Activated naive CD8-positive, alpha-beta T cell treated with anti-CD3 and anti-CD28 coated beads, Interleukin-2, amount 10 ng/mL, durations not matched to agents 7 days and 5 days (primary cell): Measurements from ENCODE around the gene SPINK8. TPM values are rescaled to one million over a fixed set of nuclear protein-coding genes. Genes with fewer than 3 reads are reported as not detected.
A peak's percentile ranks its signal among the peaks of the same experiment; 100 is the strongest.
"Not testable (repeated sequence)": the region's sequence is repeated elsewhere in the genome, so short reads cannot be mapped to it uniquely, and the experiment has no call there.

Experiments used
- ATAC-seq: fragments of 150-1000 bp; cut with Tn5 transposase; one replicate; pipeline ENCODE4 v1.10.0; 2021; ENCODE audit warnings: low read depth, moderate library complexity
- POLR2A ChIA-PET: fragments of 350-600 bp; sonication (Branson Sonifier 250); formaldehyde crosslinking; loops from one replicate; lab custom pipeline; 2021; ENCODE audit warnings: antibody characterized with exemption; lab: Charles Lee
- DNase-seq: peaks from one replicate; pipeline ENCODE4 v3.0.0; 2021
- H3K27ac Mint-ChIP-seq: one replicate; pipeline ENCODE4 v1.8.0; 2022; ENCODE audit warnings: mild to moderate bottlenecking, mixed read lengths
- H3K27me3 Mint-ChIP-seq: one replicate; pipeline ENCODE4 v1.8.0; 2022; ENCODE audit warnings: mild to moderate bottlenecking, moderate library complexity, mixed read lengths
- H3K36me3 Mint-ChIP-seq: one replicate; pipeline ENCODE4 v1.8.0; 2021; ENCODE audit warnings: mild to moderate bottlenecking, mixed read lengths
- H3K4me1 Mint-ChIP-seq: one replicate; pipeline ENCODE4 v1.8.0; 2021; ENCODE audit warnings: mixed read lengths
- H3K4me3 Mint-ChIP-seq: one replicate; pipeline ENCODE4 v1.8.0; 2022; ENCODE audit warnings: mild to moderate bottlenecking, moderate library complexity, mixed read lengths
- H3K9me3 Mint-ChIP-seq: one replicate; pipeline ENCODE4 v1.8.0; 2021; ENCODE audit warnings: mixed read lengths
- total RNA-seq, 2 experiments: library from RNA; stranded (reverse); gene quantifications; one replicate each; pipeline ENCODE4 v1.2.3, GENCODE V29; 2021

The SPINK8 gene
- total RNA-seq, 2 experiments from 2014 or later = not detected

DNA sequence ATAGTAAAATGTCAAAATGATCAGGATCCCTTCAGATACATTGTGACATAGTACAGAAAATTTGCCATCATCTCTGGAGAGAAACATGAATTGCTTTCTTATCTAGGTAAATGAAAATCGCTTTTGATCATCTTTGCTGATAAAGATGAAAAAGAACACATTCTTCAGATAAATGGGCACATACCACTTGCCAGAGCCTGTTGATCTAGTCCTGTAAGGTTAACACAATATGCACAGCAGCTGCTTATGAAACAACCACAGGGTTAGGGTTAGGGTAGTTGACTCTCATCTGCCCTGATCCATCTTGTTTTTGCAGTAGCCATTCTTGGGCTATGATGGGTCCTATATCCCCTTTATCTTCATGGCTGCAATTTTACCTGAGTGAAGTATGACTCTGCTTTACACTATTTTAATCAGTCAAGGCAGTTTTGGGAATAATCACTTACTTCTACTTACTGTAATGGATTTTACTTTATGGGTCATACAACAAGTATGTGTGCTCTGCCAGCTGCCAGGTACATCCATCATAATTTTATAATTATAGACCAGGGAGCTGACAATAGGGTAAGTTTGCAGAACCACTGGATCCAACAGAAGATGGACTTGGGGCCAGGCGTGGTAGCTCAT is 12.6 kb upstream of the SPINK8 start:
- Mint-ChIP-seq H3K27ac (no peak overlapping the region), H3K4me3 (no peak overlapping the region), H3K27me3 (peaks cover 12% of the 10 kb centered on the region), H3K4me1 (no peaks in the 10 kb centered on the region), H3K36me3 (no peaks in the 10 kb centered on the region), H3K9me3 (no peaks in the 10 kb centered on the region)
- ATAC-seq (no peak), DNase-seq (no peak)
- POLR2A ChIA-PET = interaction anchor here (0.7 kb wide), 1 partner anchor 647 kb away, joined by 3 read pairs; no protein-coding TSS in a partner anchor

DNA sequence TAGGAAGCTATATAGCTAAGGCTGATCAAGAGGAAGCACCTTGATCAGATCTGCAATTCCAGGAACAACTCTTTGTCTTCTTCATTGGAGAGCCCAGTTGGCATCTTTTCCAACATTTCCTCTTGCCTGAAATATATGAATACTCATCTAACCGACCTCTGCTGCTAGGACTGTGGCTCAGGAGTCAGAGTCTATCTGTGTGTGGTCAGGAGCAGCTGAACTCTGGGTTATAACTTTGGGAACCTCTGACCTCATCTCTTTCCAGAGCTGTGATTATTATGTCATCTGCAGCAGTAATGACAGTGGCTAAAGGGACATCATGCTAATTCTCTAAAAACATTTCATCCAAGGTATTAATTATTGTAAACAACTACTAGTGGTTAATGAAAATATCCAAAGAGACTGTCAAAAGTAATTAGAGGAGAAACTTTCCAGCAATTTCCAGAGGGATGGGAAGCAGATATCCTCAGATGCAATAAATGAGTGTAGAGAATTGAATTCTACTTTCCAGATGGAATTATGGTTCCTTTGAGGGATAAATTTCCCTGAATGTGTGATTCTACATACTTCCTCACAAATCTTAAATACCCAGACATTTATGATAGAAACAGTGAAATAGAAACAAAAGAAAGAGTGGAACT is 11.5 kb upstream of the SPINK8 start:
- Mint-ChIP-seq H3K36me3 (no peaks in the 10 kb centered on the region), H3K4me1 (no peaks in the 10 kb centered on the region), H3K9me3 (no peaks in the 10 kb centered on the region), H3K27me3 (peaks cover 12% of the 10 kb centered on the region), H3K4me3 (no peak overlapping the region), H3K27ac (no peak overlapping the region)
- DNase-seq (no peak), ATAC-seq (no peak)
- POLR2A ChIA-PET = no interaction called here

- Mint-ChIP-seq H3K36me3 (no peaks in the 10 kb centered on the region), H3K27me3 (peaks cover 12% of the 10 kb centered on the region)
- POLR2A ChIA-PET = no interaction called here
Observed at GRCh38 chr3:48343432-48343831, 10.0 kb upstream of the SPINK8 start.

DNA sequence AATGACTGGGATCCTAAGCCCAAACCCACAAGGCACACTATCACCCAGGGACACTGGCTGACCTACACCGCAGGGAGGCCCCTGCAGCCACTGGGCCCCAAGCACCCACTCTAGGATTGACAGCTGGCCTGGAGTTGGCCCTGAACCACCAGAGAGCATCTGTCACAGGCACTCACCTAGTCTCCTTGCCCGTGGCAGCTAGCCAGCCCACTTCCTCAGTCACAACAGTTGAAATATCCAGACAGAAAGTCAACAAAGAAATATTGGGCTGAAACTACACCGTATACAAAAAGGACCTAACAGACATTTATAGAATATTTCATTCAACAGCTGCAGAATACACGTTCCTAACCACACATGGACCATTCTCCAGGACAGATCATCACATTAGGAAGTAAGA is 5.2 kb upstream of the SPINK8 start:
- Mint-ChIP-seq H3K9me3 (no peaks in the 10 kb centered on the region), H3K4me3 (no peak overlapping the region), H3K27ac (no peak overlapping the region), H3K36me3 (no peaks in the 10 kb centered on the region), H3K4me1 (no peaks in the 10 kb centered on the region), H3K27me3 (peaks cover 22% of the 10 kb centered on the region)
- POLR2A ChIA-PET = no interaction called here
- ATAC-seq = no peak
- no peak for DNase-seq

More at GRCh38 chr3:48343432-48343831, 10.0 kb upstream of the SPINK8 start:
- H3K27ac Mint-ChIP-seq = no peak overlapping the region
- no peaks in the 10 kb centered on the region for H3K9me3 Mint-ChIP-seq
- no peak overlapping the region for H3K4me3 Mint-ChIP-seq
- DNase-seq = no peak
- no peaks in the 10 kb centered on the region for H3K4me1 Mint-ChIP-seq
- no peak for ATAC-seq

- peaks cover 31% of the 10 kb centered on the region for H3K27me3 Mint-ChIP-seq
- ATAC-seq, H3K9me3 Mint-ChIP-seq, H3K27ac Mint-ChIP-seq, H3K36me3 Mint-ChIP-seq, POLR2A ChIA-PET, DNase-seq, H3K4me3 Mint-ChIP-seq, H3K4me1 Mint-ChIP-seq: not testable (repeated sequence)
Observed at GRCh38 chr3:48337536-48337935, 4.1 kb upstream of the SPINK8 start.

DNA sequence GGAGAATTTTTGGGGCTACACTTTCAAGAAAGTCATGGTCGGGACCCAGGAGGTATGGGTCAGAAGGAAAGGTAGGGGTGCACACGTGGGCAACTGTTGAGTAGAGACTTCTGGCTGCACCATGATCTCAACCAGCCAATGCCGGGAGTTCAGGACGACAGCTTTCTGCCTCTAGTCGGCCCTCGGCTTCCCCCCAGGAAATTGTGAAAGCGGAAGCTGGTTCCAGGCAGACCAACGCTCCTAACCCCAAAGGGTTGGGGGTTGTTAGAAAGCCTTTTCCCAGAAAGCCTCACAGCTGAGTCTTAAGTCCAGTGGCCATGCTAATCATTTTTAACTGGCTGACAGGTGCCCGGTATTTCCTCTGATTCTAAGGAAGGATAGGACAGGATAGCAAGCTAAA is 1.8 kb upstream of the SPINK8 start:
- ATAC-seq, H3K4me3 Mint-ChIP-seq: not testable (repeated sequence)

DNA sequence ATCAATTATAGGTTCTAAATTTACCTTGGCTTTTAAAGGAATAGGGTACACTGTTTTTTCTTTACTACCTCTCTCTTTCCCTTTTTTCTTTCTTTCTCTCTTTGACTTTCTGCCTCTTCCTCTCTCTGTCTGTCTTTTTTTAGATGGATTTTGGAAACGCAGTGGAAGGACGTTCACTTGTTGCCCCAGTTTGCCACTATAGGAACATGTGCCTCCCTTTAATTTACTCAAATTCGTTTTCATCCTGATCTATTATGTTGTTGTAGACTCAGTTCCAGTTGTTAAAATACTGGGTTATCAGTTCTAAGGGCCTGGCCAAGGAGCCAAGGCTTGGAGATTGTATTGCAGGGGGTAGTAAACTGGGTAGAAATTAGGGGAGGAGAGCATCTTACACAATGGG is 1.1 kb upstream of the SPINK8 start:
- POLR2A ChIA-PET = no interaction called here
- Mint-ChIP-seq H3K27ac (no peak overlapping the region), H3K36me3 (no peaks in the 10 kb centered on the region), H3K4me1 (no peaks in the 10 kb centered on the region), H3K9me3 (no peaks in the 10 kb centered on the region), H3K4me3 (no peak overlapping the region), H3K27me3 (peaks cover 34% of the 10 kb centered on the region)
- no peak for DNase-seq
- ATAC-seq = no peak

More for the DNA sequence above, 1.8 kb upstream of the SPINK8 start:
- H3K4me1 Mint-ChIP-seq, H3K27ac Mint-ChIP-seq, POLR2A ChIA-PET, DNase-seq, H3K9me3 Mint-ChIP-seq, H3K36me3 Mint-ChIP-seq: not testable (repeated sequence)
- peaks cover 31% of the 10 kb centered on the region for H3K27me3 Mint-ChIP-seq

DNA sequence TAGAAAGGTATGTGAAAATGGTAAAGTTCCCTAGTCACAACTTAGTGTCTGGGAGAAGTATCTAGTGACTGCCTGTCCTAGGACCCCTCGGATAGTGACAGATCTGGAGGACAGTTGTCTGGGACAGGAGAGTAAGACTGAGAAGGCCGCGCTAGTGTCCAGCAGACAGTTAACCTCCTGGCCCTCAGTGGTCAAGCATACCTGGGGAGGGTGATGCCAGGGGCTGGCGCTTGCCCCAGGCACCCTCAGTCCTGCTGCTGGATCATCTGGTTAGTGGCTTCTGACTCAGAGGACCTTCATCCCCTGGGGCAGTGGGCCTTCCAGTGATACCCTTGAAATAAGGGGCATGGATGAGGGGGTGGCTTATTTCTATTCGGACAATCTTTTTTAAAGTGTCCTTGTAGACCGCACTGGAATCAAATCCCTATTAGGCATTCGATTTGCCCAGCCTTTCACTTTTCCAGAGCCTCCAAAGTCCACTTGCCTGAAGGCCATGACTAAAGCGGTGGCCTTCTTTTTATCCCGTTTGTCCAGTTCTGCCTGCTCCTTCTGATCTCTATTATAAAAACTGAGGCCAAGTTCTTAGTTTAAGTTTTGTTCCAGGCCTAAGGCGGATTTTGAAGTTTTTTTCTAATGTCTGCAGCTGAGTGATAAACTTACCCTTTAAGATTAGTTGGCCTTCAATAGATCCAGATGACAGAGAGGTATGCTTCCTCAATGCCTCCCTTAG is 1.6 kb downstream of the SPINK8 start:
- POLR2A ChIA-PET, ATAC-seq, H3K27ac Mint-ChIP-seq, H3K4me1 Mint-ChIP-seq, DNase-seq, H3K4me3 Mint-ChIP-seq, H3K36me3 Mint-ChIP-seq, H3K9me3 Mint-ChIP-seq: not testable (repeated sequence)
- peaks cover 37% of the 10 kb centered on the region for H3K27me3 Mint-ChIP-seq

- Mint-ChIP-seq H3K36me3 (peaks cover 2% of the 10 kb centered on the region), H3K4me3 (peak overlapping the region; percentile 13), H3K9me3 (peaks cover 4% of the 10 kb centered on the region), H3K27me3 (peaks cover 9% of the 10 kb centered on the region), H3K27ac (peak overlapping the region; percentile 83), H3K4me1 (peaks cover 8% of the 10 kb centered on the region)
- no peak for DNase-seq
- POLR2A ChIA-PET = interaction anchor here (1.5 kb wide), 1 partner anchor 20 kb away, joined by 4 read pairs; the partner anchor contains the start of gene NME6
- peak; percentile 67 for ATAC-seq
Observed at GRCh38 chr3:48320996-48321395, 12.5 kb downstream of the SPINK8 start.

GRCh38 chr3:48318713-48319468 is 14.6 kb downstream of the SPINK8 start:
- H3K9me3 Mint-ChIP-seq = peaks cover 10% of the 10 kb centered on the region
- ATAC-seq (no peak), DNase-seq (no peak)
- no peak overlapping the region for H3K4me3 Mint-ChIP-seq
- no peaks in the 10 kb centered on the region for H3K36me3 Mint-ChIP-seq
- peaks cover 8% of the 10 kb centered on the region for H3K4me1 Mint-ChIP-seq
- POLR2A ChIA-PET = interaction anchor here (1.6 kb wide), 1 partner anchor 18 kb away, joined by 5 read pairs; the partner anchor contains the start of gene NME6
- no peak overlapping the region for H3K27ac Mint-ChIP-seq
- peaks cover 14% of the 10 kb centered on the region for H3K27me3 Mint-ChIP-seq

DNA sequence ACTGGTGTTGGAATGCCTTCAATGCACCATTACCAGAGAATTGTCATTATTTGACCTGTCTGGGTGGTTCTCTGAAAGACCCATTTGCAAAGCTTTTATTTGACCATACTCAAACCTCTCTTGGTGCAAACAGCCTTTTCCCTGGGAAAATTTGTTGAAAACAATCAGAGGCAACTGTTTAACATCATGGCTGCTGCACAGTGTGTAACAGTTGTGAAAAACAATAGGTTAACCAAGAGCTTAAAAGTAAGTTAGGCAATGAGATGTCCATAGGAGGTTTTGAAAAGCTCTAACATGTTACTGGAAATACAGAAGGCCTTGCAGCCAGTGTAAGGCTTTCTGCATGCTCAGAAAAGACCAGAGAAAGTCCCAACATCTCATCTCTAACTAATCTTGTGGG is 18.9 kb downstream of the SPINK8 start:
- DNase-seq = no peak
- no peak overlapping the region for H3K27ac Mint-ChIP-seq
- peaks cover 21% of the 10 kb centered on the region for H3K27me3 Mint-ChIP-seq
- no peaks in the 10 kb centered on the region for H3K36me3 Mint-ChIP-seq
- peaks cover 3% of the 10 kb centered on the region for H3K4me1 Mint-ChIP-seq
- ATAC-seq = no peak
- peaks cover 14% of the 10 kb centered on the region for H3K9me3 Mint-ChIP-seq
- no peak overlapping the region for H3K4me3 Mint-ChIP-seq
- POLR2A ChIA-PET = no interaction called here

GRCh38 chr3:48306860-48307530 is 26.5 kb downstream of the SPINK8 start:
- ATAC-seq (no peak), DNase-seq (no peak)
- Mint-ChIP-seq H3K36me3 (peaks cover 2% of the 10 kb centered on the region), H3K4me3 (no peak overlapping the region), H3K27ac (no peak overlapping the region), H3K4me1 (peaks cover 8% of the 10 kb centered on the region), H3K9me3 (peaks cover 4% of the 10 kb centered on the region), H3K27me3 (peaks cover 41% of the 10 kb centered on the region)
- POLR2A ChIA-PET = no interaction called here

GRCh38 chr3:48306290-48306689 is 27.2 kb downstream of the SPINK8 start:
- POLR2A ChIA-PET = no interaction called here
- Mint-ChIP-seq H3K27ac (no peak overlapping the region), H3K4me3 (no peak overlapping the region), H3K27me3 (peaks cover 38% of the 10 kb centered on the region), H3K36me3 (peaks cover 5% of the 10 kb centered on the region), H3K9me3 (peaks cover 4% of the 10 kb centered on the region), H3K4me1 (peaks cover 11% of the 10 kb centered on the region)
- no peak for ATAC-seq
- DNase-seq = no peak
